HG03045 (cell line): ENCODE data around the gene TAX1BP1.

Experiments used
- ATAC-seq: cut with Tn5 transposase; IDR thresholded peaks from one replicate; pipeline ENCODE4 v1.9.1; 2021; ENCODE audit warnings: mild to moderate bottlenecking, moderate library complexity; ENCODE audit not compliant: unreplicated experiment

Gene TAX1BP1

DNA sequence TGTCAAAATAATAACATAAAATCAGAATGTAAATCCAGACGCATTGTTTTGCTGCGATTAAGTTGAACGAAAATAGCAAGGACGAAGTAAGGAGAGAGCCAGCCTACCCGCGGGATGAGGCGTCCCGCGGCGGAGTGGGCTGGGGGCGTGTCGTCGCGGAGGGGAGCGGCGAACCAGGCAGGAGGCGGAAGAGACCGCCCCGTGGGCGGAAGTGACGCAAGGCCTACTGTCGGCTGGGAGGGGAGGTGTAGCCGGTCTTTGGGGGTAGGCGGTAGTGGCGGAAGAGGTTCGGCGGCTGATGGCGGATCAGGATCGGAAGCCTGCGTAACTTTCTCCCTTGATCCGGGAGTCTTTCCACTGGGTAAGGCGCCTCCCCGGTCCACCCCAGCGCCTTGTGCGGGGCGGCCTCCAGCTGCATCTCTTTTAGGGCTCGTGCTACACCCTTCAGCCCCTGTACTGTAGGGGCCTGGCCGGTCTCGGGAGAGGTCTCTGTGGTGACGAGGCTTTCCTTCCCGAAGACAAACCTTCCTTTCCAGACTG lies at the start of gene TAX1BP1:
Gene TAX1BP1, plus strand, starts transcription at position 254 of the 540 bp plus-strand sequence. CDS start 8,363 bp downstream, outside the sequence.
- peak; percentile 97 for ATAC-seq

GRCh38 chr7:27690649-27691048 lies 49.3 kb upstream of the TAX1BP1 start:
- ATAC-seq: no peak

DNA sequence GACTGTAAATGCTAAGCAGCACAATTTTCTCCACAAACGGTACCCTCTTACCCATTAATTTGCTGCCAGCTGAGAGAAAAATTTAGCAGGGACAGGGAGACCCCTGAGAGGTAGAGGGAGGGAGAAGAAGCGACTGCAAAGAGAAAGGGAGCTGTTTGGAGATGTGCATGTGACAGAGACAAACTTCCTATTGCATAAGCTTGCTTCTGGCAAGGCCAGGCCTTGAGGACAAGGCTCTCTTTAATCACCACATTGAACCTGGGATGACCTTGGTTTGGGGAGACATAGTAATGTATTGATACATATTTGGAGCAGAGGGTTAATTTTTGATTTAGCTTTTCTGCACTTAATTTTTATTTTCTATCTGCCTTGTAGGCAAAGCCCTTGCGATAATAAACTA lies 46.2 kb upstream of the TAX1BP1 start:
- no peak for ATAC-seq

DNA sequence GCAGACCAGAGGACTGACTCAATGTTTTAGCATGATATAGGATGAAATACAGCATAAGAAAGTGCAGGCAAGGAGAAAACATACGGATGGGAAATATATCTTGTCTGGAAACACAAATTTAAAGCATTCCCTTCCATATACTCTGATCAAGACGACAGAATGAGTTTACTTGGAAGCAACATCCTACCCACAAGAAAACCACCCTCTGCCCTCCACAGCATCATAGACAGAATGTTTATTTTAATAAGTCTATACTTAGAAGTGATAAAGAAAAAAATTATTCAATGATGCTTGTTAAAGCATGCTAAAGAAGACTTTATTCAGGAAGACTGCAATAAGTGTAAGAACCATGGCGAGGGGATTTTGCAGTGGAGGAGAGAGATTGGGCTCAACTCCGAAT lies 44.9 kb upstream of the TAX1BP1 start:
- ATAC-seq: no peak

DNA sequence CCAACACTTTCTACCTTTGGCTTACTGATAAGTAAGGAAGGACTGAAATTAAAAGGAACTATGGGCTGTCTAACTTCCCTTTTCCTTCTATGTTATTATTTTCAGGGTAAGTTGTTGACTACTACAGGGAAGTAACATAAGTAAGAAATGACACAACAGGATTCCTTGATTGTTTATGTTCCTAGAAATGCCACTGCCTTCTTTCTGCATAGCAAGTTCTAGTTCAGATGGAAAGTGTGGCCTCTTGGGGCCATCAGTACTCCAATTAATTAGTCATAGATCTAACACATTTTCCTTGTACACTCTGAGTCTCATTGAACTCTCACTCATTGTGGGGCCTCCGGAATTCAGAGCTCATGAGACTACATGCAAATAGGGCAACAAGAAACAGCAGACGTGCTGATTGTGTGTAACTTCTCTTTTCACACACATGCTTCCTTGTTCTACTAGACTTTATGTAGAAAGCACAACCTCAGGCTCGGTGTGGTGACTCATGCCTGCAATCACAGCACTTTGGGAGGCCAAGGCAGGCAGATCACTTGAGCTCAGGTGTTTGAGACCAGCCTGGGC lies 42.0 kb upstream of the TAX1BP1 start:
- no peak for ATAC-seq

- ATAC-seq: no peak
Measured at GRCh38 chr7:27699751-27700150, 40.2 kb upstream of the TAX1BP1 start.

DNA sequence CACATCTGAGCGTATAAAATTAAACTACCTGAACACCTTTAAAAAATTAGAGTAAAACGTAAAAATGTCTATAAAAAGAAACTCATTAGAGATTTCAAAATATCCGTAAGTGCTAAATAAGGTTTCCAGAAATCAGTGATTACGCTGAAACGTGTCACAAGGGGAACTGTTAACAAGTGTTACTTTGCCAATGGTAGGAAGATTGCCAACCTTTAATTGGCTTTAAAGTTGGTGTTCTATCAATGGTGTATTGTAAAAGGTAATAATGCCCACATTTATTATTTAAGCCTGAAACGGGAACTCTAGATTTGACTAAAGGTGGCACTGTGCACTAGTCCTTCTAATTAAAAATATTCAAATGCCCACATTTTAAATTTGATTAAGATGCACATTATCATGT lies 39.5 kb upstream of the TAX1BP1 start:
- no peak for ATAC-seq

GRCh38 chr7:27703181-27703580 lies 36.8 kb upstream of the TAX1BP1 start:
- ATAC-seq: no peak

DNA sequence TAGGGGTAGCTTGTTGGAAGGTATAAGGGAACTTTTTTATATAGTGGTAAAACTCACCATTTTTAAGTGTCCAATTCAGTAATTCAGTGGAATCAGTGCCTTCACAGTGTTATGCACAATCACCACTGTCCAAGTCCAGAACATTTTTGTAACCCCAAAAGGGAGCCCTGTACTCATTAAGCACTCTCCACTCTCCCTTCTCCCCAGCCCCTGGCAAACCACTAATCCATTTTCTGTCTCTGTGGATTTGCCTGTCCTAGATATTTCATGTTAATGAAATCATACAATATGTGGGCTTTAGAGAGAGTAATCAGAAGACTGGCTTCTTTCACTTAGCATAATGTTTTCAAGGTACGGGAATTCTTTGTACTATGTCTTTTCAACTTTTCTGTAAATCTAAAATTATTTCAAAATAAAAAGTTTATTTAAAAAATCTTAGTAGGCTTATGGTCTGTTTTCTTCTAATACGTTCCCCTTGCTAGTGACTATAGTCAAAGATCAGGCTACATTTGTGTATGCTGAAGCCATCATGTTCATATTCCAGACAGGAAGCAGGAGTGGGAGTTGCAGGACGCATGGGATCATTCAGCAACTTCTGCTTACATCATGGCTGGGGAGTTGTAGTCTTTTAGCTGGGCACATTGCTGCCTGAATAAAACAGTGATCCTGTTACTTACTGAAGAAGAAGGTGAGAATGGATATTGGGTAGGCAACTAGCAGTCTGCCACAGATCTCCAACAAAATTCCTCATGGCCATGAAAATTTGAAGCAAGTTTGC lies 35.4 kb upstream of the TAX1BP1 start:
- ATAC-seq: no peak

- no peak for ATAC-seq
Measured at GRCh38 chr7:27705200-27705594, 34.8 kb upstream of the TAX1BP1 start.

- ATAC-seq: no peak
Measured at GRCh38 chr7:27708485-27708884, 31.5 kb upstream of the TAX1BP1 start.

DNA sequence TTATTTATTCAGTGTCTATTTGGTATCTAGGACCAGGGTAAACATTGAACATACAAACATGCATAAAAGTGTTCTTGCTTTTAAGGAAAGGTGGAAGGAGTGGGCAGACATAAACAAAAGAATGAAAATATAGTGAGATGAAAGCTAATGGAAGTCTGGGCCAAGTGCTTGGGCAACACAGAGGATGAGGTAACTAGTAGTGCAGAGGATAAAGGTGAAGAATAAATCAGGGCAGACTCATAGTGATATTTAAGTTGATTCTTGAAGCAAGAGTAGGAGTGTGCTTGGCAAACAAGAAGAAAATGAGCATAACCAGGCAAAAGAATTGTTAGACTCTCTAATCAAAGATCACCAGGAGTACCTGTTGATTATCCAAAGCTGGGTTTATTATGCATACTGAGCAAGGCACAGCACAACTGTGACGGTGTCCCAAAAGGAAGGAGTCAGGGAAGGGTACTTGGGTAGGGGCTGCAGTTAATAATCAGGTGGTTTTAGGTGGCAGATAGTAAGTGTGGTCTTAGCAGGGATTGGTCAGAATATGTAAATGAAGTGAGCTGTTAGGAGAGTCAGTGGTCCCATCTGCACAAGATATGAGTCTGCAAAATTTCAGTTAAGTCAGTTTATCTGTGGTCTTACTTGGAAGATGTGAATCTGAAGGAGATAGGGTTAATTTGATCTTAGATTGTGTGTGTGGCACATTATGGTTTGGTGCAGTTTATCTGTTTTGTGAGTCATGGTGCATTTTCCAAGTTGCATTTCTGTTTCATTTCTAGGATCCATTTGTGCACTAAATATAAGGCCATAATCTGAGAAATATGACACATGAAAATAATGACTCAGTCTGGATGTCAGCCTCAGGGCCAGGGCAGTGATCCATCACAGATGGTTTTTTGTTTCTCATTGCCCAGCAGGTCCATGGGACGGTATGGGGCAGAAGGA lies 30.6 kb upstream of the TAX1BP1 start:
- ATAC-seq: no peak

- no peak for ATAC-seq
Measured at GRCh38 chr7:27712217-27712616, 27.7 kb upstream of the TAX1BP1 start.

GRCh38 chr7:27714831-27715444 lies 25.0 kb upstream of the TAX1BP1 start:
- ATAC-seq: no peak

GRCh38 chr7:27723085-27723484 lies 16.9 kb upstream of the TAX1BP1 start:
- ATAC-seq: no peak

GRCh38 chr7:27727058-27727457 lies 12.9 kb upstream of the TAX1BP1 start:
- ATAC-seq: no peak

DNA sequence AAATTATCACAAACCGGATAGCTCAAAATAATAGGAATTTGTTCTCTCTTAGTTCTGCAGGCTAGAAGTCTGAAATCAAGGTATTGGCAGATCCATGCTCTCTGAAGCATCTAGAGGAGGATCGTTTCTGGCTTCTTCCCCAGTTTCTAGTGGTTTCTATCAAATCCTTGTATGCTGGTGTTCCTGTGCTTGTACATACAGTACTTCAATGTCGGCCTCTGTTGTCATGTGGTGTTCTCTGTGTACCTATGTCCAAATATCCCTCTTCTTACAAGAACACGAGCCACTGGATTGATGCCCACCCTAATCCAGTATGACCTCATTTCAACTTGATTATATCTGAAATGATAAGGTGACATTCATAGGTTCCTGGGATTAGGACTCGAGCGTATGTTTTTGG lies 9.8 kb upstream of the TAX1BP1 start:
- ATAC-seq: no peak

- no peak for ATAC-seq
Measured at GRCh38 chr7:27734583-27734982, 5.4 kb upstream of the TAX1BP1 start.

DNA sequence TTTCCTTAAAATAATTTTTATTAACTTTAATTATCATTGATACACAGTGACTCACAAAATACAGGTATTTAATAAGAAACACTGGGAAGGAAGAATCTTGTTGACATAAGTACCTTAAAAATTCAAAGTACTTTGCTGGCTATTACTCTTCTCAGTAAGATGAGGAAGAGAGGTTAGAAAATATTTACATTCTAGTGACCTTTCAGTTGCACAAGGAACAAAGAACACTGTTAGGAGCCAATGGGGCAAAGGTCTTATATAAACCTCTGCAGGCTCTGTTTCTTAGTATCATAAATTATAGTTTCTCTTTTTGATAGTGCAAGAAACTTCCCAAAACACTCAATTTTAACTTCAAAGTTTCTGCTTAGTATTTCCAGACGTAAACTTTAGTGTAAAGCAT lies 4.8 kb upstream of the TAX1BP1 start:
- no peak for ATAC-seq

DNA sequence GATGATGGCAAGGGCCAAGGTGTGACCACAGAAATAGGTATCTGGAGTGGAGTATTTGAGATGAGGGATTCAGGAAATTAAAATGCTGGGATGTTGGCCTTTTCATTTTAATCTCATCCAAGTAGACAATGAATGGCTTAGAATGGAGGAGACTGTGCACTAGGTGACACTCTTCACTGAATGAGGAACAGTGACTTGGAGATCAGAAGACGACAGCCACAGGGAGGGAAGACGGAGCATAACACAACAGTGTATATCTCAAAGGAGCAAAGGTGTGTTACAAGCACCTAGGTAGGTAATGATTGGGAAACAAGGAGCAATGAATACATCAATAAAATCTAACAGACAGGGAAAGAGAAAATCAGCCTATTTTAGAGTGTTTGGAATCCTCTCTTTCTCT lies 4.1 kb upstream of the TAX1BP1 start:
- ATAC-seq: no peak

DNA sequence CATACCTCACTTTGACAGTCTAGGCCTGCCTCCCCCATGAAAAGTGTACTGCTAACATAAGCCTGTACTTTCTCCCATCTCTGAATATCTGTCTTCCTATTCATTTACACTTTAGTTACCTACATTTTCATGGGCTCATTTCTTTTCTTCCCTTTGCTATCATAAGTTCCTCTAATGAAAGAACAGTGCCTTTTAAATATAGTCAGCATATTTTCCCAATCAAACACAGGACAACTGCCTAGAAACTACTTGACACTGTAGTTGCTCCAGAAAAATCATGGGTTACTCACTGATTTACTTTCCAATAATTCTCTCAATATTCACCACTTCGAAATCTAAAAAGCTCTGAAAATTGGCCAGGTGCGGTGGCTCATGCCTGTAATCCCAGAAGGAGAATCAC lies 2.8 kb upstream of the TAX1BP1 start:
- no peak for ATAC-seq
